22Rv1 (cell line): ENCODE data around the gene COL23A1.
"Not testable (repeated sequence)": the region's sequence is repeated elsewhere in the genome, so short reads cannot be mapped to it uniquely, and the experiment has no call there.

Source experiments
- H3K27ac ChIP-seq: fragments of 450-650 bp; 2 replicates; pipeline ENCODE4 v1.5.1; 2017
- CTCF ChIP-seq: fragments of 450-650 bp; IDR thresholded peaks from 2 replicates; pipeline ENCODE4 v1.5.1; 2017; ENCODE audit warnings: mild to moderate bottlenecking
- ZFX ChIP-seq: fragments of 450-650 bp; IDR thresholded peaks from 2 replicates; pipeline ENCODE4 v1.6.1; 2017; ENCODE audit warnings: antibody characterized with exemption, borderline replicate concordance

Gene COL23A1

DNA sequence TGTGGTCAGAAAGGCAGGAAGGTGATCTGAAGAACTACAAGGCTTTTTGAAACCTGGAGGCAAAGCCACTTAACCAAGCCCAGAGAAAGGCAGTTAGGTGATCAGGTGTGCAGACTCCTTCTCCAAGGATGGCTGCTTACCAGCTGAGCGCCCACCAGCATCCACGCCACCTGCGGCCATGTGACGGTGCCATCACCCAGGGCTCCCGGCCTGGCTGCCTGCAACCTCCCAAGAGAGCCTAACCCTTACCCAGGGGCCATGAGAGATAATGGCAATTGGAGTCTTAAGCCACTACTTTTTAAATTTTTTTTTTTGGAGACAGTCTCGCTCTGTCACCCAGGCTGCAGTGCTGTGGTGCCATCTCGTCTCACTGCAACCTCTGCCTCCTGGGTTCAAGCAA is 324.4 kb downstream of the COL23A1 start:
- TF ChIP-seq ZFX (no peak), CTCF (no peak)
- no peak overlapping the region for H3K27ac ChIP-seq

DNA sequence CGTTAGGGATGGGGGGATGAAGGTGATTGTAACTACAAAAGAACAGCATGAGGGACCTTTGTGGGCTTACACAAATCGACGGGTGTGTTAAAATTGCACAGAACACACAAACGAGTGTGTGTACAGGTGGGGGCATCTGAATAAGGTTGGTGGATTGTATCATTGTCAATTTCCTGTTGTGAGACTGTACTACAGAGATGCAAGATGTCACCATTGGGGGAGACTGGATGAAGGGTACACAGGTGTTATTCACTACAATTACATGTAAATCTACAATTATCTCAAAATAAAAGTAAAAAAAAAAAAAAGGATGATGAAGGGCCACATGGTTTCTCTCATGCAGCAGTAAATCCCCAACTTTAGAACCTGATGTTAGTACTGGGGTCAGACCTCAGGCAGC is 326.1 kb downstream of the COL23A1 start:
- no peak overlapping the region for H3K27ac ChIP-seq
- TF ChIP-seq CTCF (no peak), ZFX (no peak)

DNA sequence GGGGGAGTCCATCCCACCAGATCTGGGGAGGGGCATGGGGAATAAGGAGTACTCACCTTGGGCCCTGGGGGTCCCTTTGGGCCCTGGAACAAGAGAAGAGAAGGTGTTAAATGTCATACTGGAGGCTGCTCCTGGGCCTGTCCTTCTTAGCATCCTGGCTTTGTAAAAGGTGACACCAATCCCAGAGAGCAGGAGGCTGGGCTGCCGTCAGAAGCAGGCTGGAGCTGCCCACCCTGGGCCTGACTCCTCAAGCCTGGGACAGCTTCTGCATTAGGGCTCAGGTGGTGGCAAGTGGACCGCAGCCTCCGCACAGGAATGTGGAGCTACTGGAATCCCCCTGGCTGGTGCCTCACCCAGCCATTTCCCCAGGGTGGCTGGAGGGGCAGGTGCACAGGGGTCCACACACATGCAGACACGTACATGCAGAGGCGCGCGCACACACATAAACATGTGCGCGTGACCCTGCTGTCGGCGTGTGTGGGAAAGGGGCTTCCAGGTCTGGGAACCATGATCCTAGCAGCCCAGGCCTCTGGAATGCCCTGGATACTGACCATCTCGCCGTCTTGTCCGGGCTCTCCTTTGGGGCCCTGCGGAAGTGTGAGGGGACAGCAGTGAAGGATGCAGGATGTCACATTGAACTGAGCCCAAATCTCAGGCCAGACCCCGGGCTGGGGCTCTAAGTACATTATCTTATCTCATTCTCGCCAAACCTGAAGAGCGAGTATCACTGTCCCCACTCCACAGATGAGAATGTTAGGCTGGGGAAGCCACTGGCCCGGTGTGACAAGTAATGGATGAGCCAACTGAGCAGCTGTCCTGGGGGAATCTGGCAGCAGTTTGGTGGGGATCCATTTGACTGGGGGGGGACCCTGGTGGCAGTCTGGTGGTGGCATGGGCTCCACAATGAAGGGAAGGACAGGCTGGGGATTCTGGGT is 328.3 kb downstream of the COL23A1 start:
- no peak overlapping the region for H3K27ac ChIP-seq
- TF ChIP-seq CTCF (no peak), ZFX (no peak)

GRCh38 chr5:178259623-178260536 is 330.3 kb downstream of the COL23A1 start:
- TF ChIP-seq CTCF, result no peak
- no peak for TF ChIP-seq ZFX
- H3K27ac ChIP-seq, result no peak overlapping the region

- H3K27ac ChIP-seq, result no peak overlapping the region
- no peak for TF ChIP-seq CTCF
- TF ChIP-seq ZFX, result no peak
Observed at GRCh38 chr5:178257650-178258049, 332.5 kb downstream of the COL23A1 start.

GRCh38 chr5:178256746-178257145 is 333.4 kb downstream of the COL23A1 start:
- TF ChIP-seq CTCF (no peak), ZFX (no peak)
- no peak overlapping the region for H3K27ac ChIP-seq

GRCh38 chr5:178253632-178254031 is 336.6 kb downstream of the COL23A1 start:
- H3K27ac ChIP-seq, result not testable (repeated sequence)
